CD4-positive, alpha-beta T cell treated with Interleukin-2 at 100 ng/mL for 4 hours (primary cell): ENCODE results near the gene CKAP4.

Source experiments
- DNase-seq: peaks from one replicate; pipeline ENCODE4 v3.0.0-alpha.2; 2020; ENCODE audit warnings: low spot score

CKAP4 gene

GRCh38 chr12:106197906-106198623 lies 49.8 kb downstream of the CKAP4 start:
- no peak for DNase-seq

- DNase-seq: no peak
These were observed 52.2 kb downstream of the CKAP4 start for GRCh38 chr12:106195621-106196027.

GRCh38 chr12:106194351-106194750 lies 53.5 kb downstream of the CKAP4 start:
- no peak for DNase-seq

- no peak for DNase-seq
These were observed 54.2 kb downstream of the CKAP4 start for GRCh38 chr12:106193394-106194215.

- DNase-seq: no peak
These were observed 55.0 kb downstream of the CKAP4 start for GRCh38 chr12:106192659-106193393.

- DNase-seq: no peak
These were observed 57.2 kb downstream of the CKAP4 start for GRCh38 chr12:106190581-106190980.

- no peak for DNase-seq
These were observed 58.5 kb downstream of the CKAP4 start for GRCh38 chr12:106189341-106189740.

GRCh38 chr12:106188256-106188655 lies 59.6 kb downstream of the CKAP4 start:
- no peak for DNase-seq
